Pancreas (tissue), 10 donors: ENCODE results near the gene VASH2. TPM values are rescaled to one million over a fixed set of nuclear protein-coding genes. Genes with fewer than 3 reads are reported as not detected.

Experiments used
- ATAC-seq, 4 donors: fragments of 200-7000 bp; cut with Tn5 transposase; one replicate each; pipeline versions ENCODE4 v1.8.0 to v1.9.1; 2020; ENCODE audit warnings: mild to moderate bottlenecking in 4 of 4, moderate library complexity in 4 of 4
- DNase-seq, 6 donors: peaks; one replicate each; pipeline ENCODE4 v3.0.0-alpha.2; 2020
- FAIRE-seq: peaks from 2 replicates; lab custom pipeline; 2012; peaks lifted over from hg19 to GRCh38; lab: Jason Lieb, UNC
- H3K27ac ChIP-seq, 4 donors: fragments of 200-600 bp; sonication (generic); 1 replicate in 3 of 4; 2 replicates in 1 of 4; pipeline versions ENCODE4 v1.5.0 to v1.8.0; 2020
- H3K27me3 ChIP-seq, 4 donors: fragments of 200-600 bp; one replicate each; pipeline ENCODE4 v1.8.0; 2021
- H3K36me3 ChIP-seq, 3 donors: fragments of 200-600 bp; sonication (generic) in 1 of 3; one replicate each; pipeline versions ENCODE4 v1.5.0 to v1.8.0; 2020 to 2021
- H3K4me1 ChIP-seq, 3 donors: fragments of 200-600 bp; one replicate each; pipeline ENCODE4 v1.8.0; 2021
- H3K4me3 ChIP-seq, 4 donors: fragments of 200-600 bp; sonication (generic) in 2 of 4; one replicate each; pipeline versions ENCODE4 v1.5.0 to v1.8.0; 2020 to 2021
- H3K9me3 ChIP-seq, 4 donors: fragments of 200-600 bp; one replicate each; pipeline ENCODE4 v1.8.0; 2021
- CTCF ChIP-seq, 4 donors: fragments of 200-600 bp; sonication (generic) in 3 of 4; IDR thresholded peaks; one replicate each; pipeline versions ENCODE4 v1.5.0 to v1.8.0; 2021; ENCODE audit warnings: antibody characterized with exemption in 4 of 4
- WGBS, 2 donors: extraction: QIAGEN DNeasy Blood & Tissue Kit; methylation state at CpG; one replicate each; pipeline ENCODE4 v1.1.7; 2013; 5-methylcytosine and 5-hydroxymethylcytosine counted together
- intact Hi-C, 3 donors: fragments of 100-400 bp; cut with DNase I; formaldehyde crosslinking; loops; one replicate each; pipeline versions ENCODE4 v1.11.1 to v1.14.2; 2022
- polyA plus RNA-seq, 2 donors: library from polyadenylated mRNA; stranded (reverse); fragments of 200-250 nt; gene quantifications; one replicate each; pipeline ENCODE4 v1.2.3, GENCODE V29; 2013
- total RNA-seq, 6 donors: library from RNA; stranded (reverse); fragmentation: NEBNext Ultra II Directional in 4 of 6; extraction: Animal tissue kit (Norgen Biotek cat#: 25700) in 4 of 6; gene quantifications; one replicate each; pipeline versions ENCODE4 v1.2.1 to v1.2.4, GENCODE V29; 2021 to 2023
- donor health status: healthy with polysubstance abuse.
- donor health status: DM: no; HTN: no; CAD: no; lungs with moderate emphysema.
- donor health status: DM: no; HTN: no; CAD: no.
- donor health status: control.
- donor health status: control.
- donor health status: Bipolar disorder and iron deficiency.
- donor health status: DM: yes; HTN: yes; CAD: no.
- donor health status: DM: no; HTN: no; CAD: no.
- donor health status: DM: no; HTN: no; CAD: no.
- donor health status: DM: yes; HTN: yes; CAD: no.

The VASH2 gene
- total and polyA plus RNA-seq, 8 donors: 0.15 to 1.9 (median 0.52) TPM; not detected in 1

GRCh38 chr1:212937034-212937433 lies 13.3 kb upstream of the VASH2 start:
- H3K27ac ChIP-seq: no peak overlapping the region
- 92 to 95% methylated on average over 3 of the region's 3 CpGs for WGBS, 2 donors
- DNase-seq (no peak), ATAC-seq (no peak), FAIRE-seq (no peak)
- H3K4me3 ChIP-seq: no peak overlapping the region
- H3K4me1 ChIP-seq: no peaks in the 10 kb centered on the region
- intact Hi-C loops: no loop called here
- no peaks in the 10 kb centered on the region for H3K9me3 ChIP-seq
- no peaks in the 10 kb centered on the region for H3K27me3 ChIP-seq
- no peak for TF ChIP-seq CTCF (IDR thresholded peaks at IDR 0.05)
- H3K36me3 ChIP-seq: no peaks in the 10 kb centered on the region

- FAIRE-seq: no peak
- no peak overlapping the region for H3K4me3 ChIP-seq
- no peaks in the 10 kb centered on the region for H3K4me1 ChIP-seq
- no peaks in the 10 kb centered on the region for H3K9me3 ChIP-seq
- H3K27ac ChIP-seq: no peak overlapping the region
- no peak for DNase-seq
- no peak for TF ChIP-seq CTCF (IDR thresholded peaks at IDR 0.05)
- H3K36me3 ChIP-seq: no peaks in the 10 kb centered on the region
- H3K27me3 ChIP-seq: no peaks in the 10 kb centered on the region
- no peak for ATAC-seq
- WGBS, 2 donors: 86 to 89% methylated on average over 6 of the region's 6 CpGs
- intact Hi-C loops: no loop called here
Measured at GRCh38 chr1:212938846-212939245, 11.5 kb upstream of the VASH2 start.

GRCh38 chr1:212941452-212941851 lies 8.9 kb upstream of the VASH2 start:
- H3K27me3 ChIP-seq: no peaks in the 10 kb centered on the region
- DNase-seq (no peak), ATAC-seq (no peak), FAIRE-seq (no peak)
- intact Hi-C loops: no loop called here
- 78 to 89% methylated on average over 1 of the region's 1 CpG for WGBS, 2 donors
- H3K27ac ChIP-seq: no peak overlapping the region
- H3K9me3 ChIP-seq: no peaks in the 10 kb centered on the region
- no peaks in the 10 kb centered on the region for H3K36me3 ChIP-seq
- H3K4me1 ChIP-seq: no peaks in the 10 kb centered on the region
- no peak overlapping the region for H3K4me3 ChIP-seq
- no peak for TF ChIP-seq CTCF (IDR thresholded peaks at IDR 0.05)

GRCh38 chr1:212942679-212943392 lies 7.5 kb upstream of the VASH2 start:
- WGBS, 2 donors: 73 to 77% methylated on average over 6 of the region's 6 CpGs
- ATAC-seq (no peak), FAIRE-seq (no peak), DNase-seq (no peak)
- H3K4me3 ChIP-seq: no peak overlapping the region
- no peaks in the 10 kb centered on the region for H3K27me3 ChIP-seq
- TF ChIP-seq CTCF (IDR thresholded peaks at IDR 0.05): no peak
- no peak overlapping the region for H3K27ac ChIP-seq
- H3K9me3 ChIP-seq: no peaks in the 10 kb centered on the region
- intact Hi-C loops: no loop called here
- H3K4me1 ChIP-seq: no peaks in the 10 kb centered on the region
- no peaks in the 10 kb centered on the region for H3K36me3 ChIP-seq

- Histone ChIP-seq H3K9me3 (no peaks in the 10 kb centered on the region), H3K36me3 (no peaks in the 10 kb centered on the region), H3K4me1 (no peaks in the 10 kb centered on the region), H3K27ac (no peak overlapping the region), H3K4me3 (no peak overlapping the region), H3K27me3 (no peaks in the 10 kb centered on the region)
- DNase-seq (no peak), ATAC-seq (no peak), FAIRE-seq (no peak)
- TF ChIP-seq CTCF (IDR thresholded peaks at IDR 0.05): no peak
- 72 to 78% methylated on average over 4 of the region's 4 CpGs for WGBS, 2 donors
- intact Hi-C loops: no loop called here
Measured at GRCh38 chr1:212943393-212943710, 7.0 kb upstream of the VASH2 start.
